GM12892 (cell line): ENCODE results near the gene NAV2.

Experiments
- POLR2A ChIP-seq: IDR thresholded peaks from 2 replicates; pipeline ENCODE4 v1.6.1; 2011; ENCODE audit warnings: low read depth, low read length, control low read depth
- POLR2AphosphoS5 ChIP-seq: IDR thresholded peaks from 2 replicates; pipeline ENCODE4 v1.6.1; 2011; ENCODE audit warnings: low read depth, low read length, control low read depth

- TF ChIP-seq POLR2AphosphoS5 (no peak), POLR2A (no peak)
Measured at GRCh38 chr11:20089367-20089766, 376.7 kb downstream of the NAV2 start.
